Ecto neural progenitor cell (in vitro differentiated cells): Measurements from ENCODE around the gene SLC1A7.
A peak's percentile ranks its signal among the peaks of the same experiment; 100 is the strongest.
"Not testable (repeated sequence)": the region's sequence is repeated elsewhere in the genome, so short reads cannot be mapped to it uniquely, and the experiment has no call there.

Source experiments
- DNase-seq: peaks from one replicate; pipeline ENCODE4 v3.0.0-alpha.2; 2018; ENCODE audit warnings: low spot score

Gene SLC1A7

DNA sequence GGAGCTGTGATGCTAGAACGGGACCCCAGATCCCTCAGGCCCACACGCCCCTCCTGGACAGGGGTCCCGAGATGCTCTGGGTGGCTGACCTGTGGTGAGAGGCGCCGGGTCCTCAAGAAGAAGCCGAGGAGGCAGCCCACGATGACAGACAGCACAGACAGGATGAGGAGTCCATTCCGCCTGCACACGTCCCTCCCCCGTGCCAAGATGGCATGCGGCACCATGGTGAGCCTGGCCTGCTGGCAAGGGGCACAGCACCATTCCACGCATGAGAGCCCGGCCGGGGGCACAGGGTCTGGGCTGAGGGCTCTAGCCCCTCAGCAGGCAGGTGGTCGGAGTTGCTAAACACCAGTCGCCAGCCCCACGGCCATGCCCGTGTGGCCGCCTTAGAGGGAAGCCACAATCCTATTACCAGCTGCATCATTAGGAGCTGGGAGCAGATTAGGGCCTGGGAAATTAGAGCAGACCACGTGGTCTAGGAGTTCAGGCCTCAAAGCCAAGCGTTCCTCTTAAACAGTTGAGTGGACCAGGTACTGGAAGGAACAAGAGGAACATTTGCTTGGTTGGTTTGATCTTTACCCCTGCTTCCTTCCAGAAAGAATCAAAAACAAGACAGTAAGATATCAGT, at the start of gene SLC1A7:
Gene SLC1A7, minus strand, starts transcription at position 413 of the 628 bp plus-strand sequence. Its CDS starts 189 bp downstream, at position 224.
- DNase-seq = peak; percentile 43

DNA sequence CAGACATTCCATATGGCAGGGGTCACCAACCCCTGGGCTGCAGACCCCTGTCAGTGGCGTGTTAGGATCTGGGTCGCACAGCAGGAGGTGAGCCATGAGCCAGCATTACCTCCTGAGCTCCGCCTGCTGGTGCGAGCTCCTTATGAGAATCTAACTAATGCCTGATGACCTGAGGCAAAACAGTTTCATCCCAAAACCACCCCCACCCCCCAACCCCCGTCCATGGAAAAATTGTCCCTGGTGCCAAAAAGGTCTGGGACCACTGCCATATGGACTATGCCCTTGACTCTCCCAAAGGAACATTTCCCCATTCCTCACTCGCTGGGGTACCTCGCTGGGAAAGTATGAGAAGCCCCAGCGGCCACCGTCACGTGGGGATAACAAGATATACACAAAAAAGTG, 47.8 kb upstream of the SLC1A7 start:
- DNase-seq = no peak

DNA sequence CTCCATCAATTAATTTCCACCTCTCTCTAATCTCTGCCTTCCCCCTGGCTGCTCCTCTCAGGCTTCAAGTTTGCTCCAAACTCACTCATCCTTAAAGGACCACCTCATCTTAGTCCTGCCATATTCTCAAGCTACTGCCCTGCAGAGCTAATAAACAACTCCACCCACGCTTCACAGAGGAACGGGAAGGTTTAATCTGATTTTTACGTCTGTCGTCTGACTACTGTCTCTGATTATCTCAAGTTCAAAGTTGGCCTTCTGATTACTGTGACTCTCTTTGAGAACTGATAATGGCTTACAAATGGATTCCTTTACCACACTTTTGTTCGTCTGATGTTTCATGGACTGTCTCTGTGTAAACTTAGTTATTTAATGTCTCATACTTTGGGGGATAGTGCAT, 46.6 kb upstream of the SLC1A7 start:
- no peak for DNase-seq

DNA sequence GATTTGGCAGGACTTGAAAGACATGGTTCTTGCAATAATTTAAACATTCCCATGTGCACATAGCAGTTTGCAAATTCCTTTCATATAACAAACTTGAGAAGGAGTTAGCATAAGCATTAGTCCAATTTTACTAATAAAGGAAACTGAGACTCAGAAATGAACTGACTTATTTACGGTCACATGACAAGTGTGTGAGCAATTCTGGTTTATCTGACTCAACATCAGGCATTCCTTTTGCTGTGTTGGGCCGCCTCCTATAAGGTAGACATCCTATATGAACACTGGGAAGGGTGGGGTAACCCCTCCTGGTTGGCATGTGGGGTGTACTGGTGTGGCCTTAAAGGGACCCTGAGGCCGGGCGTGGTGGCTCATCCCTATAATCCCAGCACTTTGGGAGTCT, 45.7 kb upstream of the SLC1A7 start:
- no peak for DNase-seq

DNA sequence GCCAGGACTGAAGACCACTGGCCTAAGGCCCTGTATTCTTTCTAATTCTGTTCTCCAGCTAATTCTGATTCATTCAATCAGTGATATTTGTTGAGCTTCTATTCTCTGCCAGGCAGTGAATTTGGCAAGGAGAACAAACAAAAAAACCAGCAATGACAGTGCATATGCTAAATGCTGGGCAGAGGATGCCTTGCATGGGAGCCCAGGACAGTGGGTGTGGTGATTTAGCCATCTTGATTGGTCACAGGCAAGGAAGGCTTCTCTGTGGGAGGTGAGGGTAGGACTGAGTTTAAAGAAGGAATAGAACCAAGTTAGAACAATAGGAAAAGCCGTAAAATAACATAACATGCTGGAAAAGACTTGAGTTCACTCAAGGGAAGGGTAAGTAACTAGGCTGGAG, 45.0 kb upstream of the SLC1A7 start:
- no peak for DNase-seq

DNA sequence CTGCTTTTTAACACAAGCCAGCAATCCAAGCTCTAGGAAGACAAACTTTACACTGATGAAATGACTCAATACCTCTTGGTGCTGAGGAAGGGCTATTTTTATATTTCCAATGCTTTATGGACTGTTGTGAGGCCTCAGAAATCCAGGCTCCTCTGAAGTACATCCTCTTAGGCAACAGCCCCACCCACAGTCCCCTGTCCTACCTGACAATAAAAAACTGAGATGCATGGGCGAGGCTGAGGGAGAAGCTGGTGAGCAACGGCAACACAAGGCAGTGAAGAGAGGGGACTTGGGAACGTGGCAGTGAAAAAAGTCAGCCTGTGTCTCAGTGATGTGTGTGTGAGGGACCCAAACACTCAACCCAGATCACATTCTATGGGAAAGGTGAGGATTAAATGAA, 44.1 kb upstream of the SLC1A7 start:
- no peak for DNase-seq

DNA sequence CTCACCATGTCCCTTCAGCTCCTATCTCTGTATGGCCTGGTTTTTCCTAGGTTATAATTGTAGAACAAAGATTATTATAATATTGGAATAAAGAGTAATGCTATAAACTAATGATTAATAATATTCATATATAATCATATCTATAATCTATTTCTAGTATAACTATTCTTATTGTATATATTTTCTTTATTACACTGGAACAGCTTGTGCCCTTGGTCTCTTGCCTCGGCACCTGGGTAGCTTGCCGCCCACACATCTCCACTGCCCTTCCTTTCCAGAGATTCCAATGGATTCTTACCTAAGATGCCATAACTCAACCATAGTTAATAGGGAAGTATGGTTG, 43.5 kb upstream of the SLC1A7 start:
- not testable (repeated sequence) for DNase-seq

DNA sequence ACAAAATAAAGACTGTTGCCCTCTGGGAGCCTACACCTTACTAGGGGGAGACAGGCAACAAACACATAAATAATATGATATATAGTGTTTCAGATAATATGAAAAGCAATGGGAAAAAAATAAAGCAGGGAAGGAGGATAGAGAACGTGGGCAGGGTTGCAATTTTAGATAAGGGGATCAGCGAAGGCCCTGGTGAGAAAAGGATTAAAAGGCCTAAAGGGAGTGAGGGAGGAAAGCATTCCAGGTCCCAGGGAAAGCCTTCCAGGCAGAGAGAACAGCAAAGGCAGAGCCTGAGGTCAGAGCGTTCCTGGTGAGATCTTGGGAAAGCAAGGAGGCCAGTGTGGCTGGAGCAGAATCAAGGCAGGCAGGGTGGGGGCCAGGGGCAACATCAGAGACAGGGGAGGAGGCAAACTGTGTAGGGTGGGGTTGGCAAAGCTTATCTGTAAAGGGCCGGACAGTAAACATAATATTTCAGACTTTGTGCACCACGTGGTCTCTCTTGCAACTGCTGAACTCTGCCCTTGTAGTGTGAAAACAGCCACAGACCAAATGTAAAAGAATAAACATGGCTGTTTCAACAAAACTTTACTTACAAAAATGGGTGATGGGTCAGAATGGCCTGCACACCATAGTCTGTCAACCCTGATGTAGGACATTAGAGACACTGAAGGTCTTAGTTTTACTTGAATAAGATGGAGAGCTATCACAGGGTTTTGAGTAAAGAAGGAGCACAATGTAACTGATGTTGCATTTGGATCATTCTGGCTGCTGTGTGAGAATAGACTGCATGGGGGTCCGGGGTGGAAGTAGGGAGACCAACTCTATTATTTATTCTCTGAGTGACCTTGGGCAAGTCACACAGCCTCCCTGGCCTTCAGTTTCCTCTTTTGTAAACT, 40.9 kb upstream of the SLC1A7 start:
- no peak for DNase-seq

DNA sequence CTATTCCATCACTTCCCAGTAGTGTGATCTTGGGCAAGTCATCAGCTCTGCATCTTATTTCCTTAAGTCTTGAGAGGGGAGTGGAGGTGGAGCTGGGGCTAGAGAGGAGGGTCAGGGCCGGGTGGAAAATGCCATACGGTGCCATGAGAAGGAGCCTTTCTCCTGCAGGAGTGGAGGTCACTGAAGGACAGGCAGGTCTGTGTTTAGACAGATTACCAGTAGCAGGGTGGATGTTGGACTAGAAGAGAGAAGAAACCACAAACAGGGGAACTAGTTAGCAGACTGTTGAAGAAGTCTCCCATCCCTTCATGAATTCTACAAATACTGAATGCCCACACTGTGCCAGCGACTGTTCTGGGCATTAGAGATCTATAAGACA, 40.3 kb upstream of the SLC1A7 start:
- DNase-seq = no peak

DNA sequence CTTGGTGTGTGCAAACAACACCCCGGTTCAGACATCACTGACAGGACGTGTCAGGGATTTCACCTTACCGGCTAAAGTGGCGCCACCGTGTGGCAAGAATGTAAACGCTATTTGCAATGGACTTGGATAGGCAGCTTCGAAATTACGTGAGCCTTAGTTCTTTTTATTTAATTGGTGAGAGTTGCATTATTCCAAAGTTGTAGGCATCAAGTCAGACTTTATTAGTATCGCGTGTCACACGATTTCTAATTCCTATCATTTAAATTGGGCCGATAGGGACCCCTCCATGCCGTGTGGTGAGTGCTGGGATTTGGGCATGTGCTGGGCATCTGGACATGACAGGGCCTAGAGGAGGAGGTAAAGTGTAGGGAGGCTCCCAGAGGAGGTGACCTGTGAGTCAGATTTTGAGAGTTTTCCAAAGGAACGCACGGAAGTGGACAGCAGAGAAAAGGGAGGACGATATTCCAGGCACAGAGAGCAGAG, 39.7 kb upstream of the SLC1A7 start:
- DNase-seq = peak; percentile 83

DNA sequence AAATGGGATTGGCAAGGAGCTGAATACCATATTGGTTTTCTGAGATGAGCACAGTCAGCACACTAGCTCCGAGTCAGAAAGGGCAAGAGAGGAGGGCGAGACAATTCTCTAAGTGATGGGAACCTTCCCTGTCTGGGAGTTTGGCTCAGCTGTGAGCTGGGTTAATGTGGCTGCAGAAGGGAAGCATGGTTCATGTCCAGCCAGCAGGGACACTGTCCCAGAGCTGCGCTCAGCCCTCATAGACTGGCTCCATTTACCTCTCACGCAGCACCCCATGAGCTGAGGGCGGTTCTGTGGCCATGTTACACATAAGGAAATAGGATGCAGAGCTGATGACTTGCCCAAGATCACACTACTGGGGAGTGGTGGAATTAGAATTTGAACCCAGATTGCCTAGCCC, 38.5 kb upstream of the SLC1A7 start:
- no peak for DNase-seq

DNA sequence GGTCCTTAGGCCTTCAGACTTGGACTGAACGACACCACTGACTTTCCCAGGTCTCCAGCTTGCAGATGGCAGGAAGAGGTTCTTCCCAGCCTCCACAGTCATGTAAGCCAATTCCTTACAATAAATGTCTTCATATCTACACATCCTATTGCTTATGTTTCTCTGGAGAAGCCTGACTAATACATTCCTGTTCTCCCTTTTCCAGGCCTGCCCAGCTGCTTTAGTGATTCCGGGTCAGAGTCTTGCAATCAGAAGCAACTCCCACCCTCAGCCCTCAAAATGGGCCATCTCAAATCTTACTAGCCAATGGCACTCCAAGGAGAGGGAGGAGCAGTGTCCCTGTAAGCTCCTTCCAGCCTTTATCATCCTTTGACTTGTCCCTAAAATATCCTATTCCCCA, 37.8 kb upstream of the SLC1A7 start:
- DNase-seq = no peak

DNA sequence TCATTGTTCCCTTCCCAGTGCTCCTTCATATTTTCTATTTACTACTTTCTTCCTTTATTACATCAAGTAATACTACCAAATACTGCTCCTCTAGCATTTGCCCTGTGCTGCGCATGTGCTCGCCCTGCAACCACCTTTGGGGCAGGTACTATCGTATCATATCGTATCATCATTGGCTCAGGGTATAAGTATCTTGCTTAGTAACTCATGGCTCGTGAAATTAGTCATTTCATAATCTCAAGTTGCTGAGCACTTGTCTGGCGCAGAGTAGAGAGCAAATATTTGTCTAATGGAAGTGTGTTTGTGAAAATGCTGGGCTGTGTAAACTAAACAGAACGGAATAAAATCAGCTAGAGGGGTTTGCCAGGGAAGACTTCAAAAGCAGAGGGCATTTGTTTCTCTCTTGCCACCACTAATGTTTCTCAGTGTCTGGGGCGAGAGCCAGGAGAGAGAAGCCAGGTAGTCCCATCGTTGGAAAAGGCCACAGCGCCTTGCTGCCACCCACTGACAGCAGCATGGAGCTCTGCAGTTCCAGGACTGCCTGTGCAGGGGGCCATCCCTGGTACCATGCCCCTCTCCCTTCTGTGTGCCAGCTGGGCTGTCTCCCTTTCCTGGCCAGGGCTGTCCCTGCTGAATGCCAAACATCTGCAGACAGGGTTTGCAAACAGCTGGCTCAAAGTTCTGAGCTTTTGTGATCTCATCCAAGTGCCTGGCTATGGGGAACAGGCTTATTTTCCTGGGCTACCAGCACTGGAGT, 34.2 kb upstream of the SLC1A7 start:
- DNase-seq = no peak

DNA sequence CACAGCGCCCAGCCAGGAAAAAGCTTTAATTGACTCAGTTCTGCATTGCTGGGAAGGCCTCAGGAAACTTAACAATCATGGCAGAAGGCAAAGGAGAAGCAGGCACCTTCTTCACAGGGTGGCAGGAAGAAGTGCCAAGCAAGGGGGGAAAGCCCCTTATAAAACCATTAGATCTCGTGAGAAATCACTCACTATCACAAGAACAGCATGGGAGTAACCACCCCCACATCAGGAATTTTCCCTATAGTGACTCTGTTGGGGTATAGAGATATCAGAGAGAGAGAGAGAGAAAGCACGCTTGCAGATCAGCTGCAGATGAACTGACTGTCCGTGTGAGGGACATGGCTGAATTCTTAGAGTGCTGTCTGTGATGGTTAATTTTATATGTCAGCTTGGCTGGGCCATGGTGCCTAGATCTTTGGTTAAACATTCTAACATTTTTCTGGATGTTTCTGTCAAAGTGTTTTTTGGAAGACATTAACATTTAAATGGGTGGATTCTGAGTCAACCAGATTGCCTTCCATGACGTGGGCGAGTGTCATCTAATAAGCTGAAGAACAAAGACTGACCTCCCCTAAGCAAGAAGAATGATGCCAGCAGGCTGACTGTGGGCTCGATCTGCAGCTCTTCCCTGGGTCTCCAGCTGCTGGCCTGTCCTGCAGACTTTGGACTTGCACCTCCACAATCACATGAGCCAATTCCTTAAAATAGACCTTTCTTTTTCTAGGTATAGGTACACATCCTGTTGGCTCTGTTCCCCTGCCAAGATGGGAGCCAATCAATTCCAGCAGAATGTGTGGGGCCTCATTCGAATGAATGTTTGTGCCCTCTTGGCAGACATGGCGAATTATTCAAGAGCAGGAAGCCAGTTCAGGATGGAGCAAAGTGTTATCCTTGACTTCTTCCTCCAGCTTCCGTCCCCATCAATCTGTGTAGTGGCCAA, 32.8 kb upstream of the SLC1A7 start:
- peak; percentile 37 for DNase-seq

DNA sequence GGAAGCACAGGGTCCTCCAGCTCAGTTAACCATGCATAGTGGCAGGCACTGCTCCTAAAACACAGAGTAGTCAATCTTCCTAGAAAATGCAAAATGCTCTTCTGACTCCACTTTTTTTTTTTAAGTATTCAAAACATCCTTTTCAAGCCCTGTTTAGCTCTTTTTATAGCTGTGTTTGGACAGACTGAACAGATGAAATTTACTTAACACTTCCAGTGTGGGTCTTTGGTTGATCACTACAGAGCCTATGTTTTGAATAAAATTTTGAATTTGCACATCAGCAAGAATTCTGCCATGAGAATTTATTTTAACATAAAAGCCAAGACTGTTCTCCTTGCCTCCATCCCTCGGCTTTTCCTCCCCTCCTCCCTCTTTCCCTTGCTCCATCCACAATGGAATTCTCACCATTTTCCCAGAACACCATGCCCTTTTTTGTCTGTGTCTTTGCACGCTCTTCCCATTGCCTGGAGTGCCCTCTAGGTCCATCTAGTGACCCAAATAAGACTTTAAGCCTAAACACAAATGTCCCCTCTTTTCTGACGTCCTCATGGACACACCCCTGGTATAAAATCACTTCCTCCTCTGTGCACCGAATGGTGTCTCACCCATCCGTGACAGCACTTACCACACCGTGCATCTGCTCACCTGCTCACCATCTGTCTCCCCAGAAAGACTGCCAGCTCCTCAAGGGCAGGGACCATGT, 30.1 kb upstream of the SLC1A7 start:
- peak; percentile 36 for DNase-seq

DNA sequence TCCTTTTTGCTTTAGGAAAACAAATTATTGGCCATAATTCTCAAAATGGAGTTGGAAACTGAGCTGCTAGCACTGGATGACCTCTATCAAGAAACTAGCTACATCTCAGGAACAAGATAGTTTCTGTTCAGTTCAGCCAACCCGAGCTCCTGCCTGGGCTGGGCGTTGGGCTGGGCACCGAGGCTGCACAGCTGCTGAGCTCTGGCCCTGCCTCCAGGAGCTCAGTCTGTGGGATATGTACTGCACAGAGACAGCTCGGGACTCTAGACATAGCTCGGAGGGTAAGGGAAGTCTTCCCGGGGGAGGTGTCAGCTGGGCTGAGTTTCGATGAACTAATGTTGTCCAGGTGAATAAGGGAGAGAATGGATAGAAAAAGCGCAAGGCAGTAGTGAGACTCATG, 24.5 kb upstream of the SLC1A7 start:
- DNase-seq = peak; percentile 18

DNA sequence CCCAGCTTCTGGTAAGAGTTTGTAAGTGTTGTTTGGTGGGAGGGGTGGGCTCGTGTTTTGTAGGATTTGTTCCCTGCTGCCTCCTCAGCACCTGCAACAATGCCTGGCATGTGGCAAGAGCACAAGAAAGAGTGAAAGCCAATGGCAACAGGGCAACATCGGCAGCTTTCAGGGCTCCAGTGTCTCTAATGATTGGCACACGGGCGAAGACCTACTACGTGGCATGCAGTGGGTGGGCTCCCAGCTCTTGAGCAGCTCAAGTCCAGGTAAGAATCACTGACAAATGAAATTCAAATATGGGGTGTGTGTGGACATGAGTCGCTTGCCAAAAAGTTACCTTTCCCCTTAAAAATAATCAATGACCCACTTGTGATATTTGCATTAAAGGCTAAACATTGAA, 23.9 kb upstream of the SLC1A7 start:
- peak; percentile 25 for DNase-seq

DNA sequence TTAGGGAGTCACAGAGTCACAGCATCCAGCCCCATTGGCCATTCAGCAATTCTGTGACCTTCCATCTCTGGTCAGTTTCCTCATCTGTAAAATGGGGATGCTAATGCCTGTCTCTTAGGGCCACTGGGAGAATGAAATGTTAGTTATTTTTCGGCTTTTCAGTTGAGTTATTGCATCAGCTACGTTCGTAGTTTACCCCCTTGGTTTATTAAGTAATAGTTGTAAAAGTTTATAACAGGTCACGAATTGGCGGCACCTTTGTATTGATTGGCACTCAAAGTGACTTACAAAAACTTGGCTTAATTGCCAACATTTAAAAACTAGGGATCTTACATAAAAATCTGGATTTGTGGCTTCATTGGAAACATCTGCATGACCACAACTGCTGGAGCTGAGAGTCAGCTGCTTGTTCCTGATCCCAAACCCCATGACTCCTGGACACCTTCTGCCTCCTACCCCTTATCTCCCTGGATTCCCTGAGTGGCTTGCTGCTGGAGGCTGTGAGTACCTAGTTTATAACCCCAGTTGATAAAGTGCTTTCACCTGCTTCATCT, 23.0 kb upstream of the SLC1A7 start:
- peak; percentile 17 for DNase-seq

DNA sequence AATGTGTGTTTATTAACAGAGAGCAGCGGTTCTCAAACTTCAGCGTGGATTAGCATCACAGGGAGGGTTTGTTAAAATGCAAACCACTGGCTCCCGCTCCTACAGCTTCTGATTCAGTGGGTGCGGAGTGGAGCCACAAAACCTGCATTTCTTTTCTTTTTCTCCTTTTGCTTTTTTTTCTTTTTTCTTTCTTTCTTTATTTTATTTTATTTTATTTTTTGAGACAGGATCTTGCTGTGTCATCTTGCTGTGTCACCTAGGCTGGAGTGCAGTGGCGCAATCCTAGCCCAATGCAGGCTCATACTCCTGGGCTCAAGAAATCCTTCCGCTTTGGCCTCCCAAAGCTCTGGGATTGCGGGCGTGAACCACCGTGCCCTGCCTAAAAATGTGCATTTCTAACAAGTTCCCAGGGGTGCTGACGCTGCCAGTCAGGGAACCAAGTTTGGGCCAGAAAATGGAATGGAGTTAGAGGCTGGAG, 20.9 kb upstream of the SLC1A7 start:
- DNase-seq = no peak

DNA sequence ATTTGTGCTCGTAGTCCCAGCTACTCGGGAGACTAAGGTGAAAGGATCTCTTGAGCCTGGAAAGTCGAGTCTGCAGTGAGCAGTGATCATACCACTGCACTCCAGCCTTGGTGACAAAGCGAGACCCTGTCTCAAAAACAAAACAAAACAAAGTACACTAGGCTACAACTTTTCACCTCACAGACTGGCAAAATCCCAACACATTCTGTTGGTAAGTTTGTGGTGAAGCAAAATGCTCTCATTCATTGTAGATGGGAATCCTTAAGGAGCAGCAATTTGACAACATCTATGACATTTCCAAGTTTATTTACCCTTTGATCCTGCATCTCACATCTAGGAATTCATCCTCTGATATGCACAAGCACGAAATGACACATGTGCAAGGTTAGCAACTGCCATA, 20.2 kb upstream of the SLC1A7 start:
- no peak for DNase-seq
